GM21619 (cell line): Measurements from ENCODE around the gene PCDHGA4.
"Not testable (repeated sequence)": the region's sequence is repeated elsewhere in the genome, so short reads cannot be mapped to it uniquely, and the experiment has no call there.

ENCODE experiments used
- ATAC-seq: cut with Tn5 transposase; IDR thresholded peaks from one replicate; pipeline ENCODE4 v1.9.1; 2021; ENCODE audit not compliant: unreplicated experiment

PCDHGA4 gene

DNA sequence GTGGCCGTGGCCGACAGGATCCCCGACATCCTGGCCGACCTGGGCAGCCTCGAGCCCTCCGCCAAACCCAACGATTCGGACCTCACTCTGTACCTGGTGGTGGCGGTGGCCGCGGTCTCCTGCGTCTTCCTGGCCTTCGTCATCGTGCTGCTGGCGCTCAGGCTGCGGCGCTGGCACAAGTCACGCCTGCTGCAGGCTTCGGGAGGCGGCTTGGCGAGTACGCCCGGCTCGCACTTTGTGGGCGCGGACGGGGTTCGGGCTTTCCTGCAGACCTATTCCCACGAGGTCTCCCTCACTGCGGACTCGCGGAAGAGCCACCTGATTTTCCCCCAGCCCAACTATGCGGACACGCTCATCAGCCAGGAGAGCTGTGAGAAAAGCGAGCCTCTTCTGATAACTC lies 8.8 kb upstream of the PCDHGA4 start:
- not testable (repeated sequence) for ATAC-seq

DNA sequence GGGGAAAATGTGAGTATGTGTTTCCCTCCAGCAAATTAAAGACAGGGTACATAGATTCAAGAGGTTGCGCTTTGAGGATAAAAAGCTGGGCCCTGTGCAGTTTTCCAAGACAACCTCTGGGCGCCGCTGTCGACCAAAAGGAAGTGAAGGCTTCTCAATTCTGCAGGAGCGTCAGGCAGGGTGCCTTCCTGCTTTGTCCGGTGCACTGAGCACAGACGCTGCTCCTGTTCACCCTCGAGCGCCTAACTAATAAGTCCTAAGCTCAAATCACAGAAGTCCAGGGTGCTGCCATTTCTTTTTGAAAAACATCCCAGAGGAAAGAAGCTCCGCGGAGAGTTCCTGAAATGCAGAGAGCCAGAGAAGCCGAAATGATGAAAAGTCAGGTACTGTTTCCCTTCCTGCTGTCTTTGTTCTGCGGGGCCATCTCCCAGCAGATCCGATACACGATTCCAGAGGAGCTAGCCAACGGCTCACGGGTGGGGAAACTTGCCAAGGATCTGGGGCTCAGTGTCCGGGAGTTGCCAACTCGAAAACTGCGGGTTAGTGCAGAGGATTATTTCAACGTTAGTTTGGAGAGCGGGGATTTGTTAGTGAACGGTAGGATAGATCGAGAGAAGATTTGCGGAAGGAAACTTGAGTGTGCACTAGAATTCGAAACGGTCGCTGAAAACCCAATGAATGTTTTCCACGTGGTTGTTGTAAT lies 4.8 kb upstream of the PCDHGA4 start, which contains the start of gene PCDHGB1:
TSS of gene PCDHGB1 (plus strand) at position 183 of the 703 bp plus-strand sequence. CDS start at position 345, 162 bp downstream.
- ATAC-seq = no peak

DNA sequence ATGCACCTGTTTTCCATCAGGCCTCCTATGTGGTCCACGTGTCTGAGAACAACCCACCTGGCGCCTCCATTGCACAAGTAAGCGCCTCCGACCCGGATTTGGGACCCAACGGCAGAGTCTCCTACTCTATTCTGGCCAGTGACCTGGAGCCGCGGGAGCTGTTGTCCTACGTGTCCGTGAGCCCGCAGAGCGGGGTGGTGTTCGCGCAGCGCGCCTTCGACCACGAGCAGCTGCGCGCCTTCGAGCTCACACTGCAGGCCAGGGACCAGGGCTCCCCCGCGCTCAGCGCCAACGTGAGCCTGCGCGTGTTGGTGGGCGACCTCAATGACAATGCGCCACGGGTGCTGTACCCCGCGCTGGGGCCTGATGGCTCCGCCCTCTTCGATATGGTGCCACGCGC lies 3.2 kb upstream of the PCDHGA4 start:
- ATAC-seq = no peak

DNA sequence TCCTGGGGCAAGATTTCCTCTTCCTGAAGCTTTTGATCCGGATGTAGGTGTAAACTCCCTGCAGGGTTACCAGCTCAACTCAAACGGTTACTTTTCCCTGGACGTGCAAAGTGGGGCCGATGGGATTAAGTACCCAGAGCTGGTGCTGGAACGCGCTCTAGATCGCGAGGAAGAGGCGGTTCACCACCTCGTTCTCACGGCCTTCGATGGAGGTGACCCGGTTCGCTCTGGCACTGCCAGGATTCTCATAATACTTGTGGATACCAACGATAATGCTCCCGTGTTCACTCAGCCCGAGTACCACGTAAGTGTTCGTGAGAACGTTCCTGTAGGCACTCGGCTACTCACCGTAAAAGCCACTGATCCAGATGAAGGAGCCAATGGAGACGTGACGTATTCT lies 820 bp downstream of the PCDHGA4 start:
- no peak for ATAC-seq

DNA sequence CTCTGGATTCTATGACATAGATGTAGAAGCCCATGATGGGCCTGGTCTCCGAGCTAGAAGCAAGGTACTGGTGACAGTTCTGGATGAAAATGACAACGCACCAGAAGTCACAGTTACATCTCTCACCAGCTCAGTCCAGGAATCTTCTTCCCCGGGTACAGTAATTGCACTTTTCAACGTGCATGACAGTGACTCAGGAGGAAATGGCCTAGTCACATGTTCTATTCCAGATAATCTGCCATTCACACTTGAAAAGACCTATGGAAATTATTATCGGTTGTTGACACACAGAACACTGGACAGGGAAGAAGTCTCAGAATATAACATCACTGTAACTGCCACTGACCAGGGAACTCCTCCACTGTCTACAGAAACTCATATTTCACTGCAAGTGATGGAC lies 1.3 kb downstream of the PCDHGA4 start:
- no peak for ATAC-seq

DNA sequence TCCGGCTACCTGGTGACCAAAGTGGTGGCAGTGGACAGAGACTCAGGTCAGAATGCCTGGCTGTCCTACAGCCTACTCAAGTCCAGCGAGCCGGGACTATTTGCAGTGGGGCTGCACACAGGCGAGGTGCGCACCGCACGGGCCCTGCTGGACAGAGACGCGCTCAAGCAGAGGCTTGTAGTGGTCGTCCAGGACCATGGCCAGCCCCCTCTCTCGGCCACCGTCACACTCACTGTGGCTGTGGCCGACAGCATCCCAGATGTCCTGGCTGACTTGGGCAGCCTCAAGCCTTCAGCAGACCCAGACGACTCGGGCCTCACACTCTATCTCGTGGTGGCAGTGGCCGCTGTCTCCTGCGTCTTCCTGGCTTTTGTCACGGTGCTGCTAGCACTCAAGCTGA lies 2.1 kb downstream of the PCDHGA4 start:
- ATAC-seq = no peak

DNA sequence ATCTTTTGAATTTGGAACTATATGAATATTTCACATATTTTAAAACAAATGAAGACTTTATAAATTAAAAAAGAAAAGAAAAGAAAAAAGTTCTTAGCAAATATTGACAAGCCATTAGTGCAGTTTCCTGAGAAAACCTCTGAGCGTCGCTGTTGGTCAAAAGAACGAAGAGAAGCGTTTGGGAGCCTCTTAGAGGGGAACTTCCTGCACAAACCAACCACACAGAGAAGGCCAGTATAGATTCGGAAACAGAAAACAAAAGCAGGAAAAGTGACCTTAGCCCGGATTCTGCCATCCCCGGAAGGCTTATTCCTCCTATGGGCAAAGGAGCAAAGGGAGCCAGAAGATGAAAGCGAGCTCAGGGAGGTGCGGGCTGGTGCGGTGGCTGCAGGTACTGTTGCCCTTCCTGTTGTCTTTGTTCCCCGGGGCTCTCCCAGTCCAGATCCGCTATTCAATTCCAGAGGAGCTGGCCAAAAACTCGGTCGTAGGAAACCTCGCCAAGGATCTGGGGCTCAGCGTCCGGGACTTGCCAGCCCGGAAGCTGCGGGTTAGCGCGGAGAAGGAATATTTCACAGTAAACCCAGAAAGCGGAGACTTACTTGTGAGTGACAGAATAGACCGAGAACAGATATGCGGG lies 5.1 kb downstream of the PCDHGA4 start, which contains the start of gene PCDHGB2:
TSS of gene PCDHGB2 (plus strand) at position 205 of the 637 bp plus-strand sequence. CDS start at position 347, 142 bp downstream.
- ATAC-seq = peak; percentile 84

DNA sequence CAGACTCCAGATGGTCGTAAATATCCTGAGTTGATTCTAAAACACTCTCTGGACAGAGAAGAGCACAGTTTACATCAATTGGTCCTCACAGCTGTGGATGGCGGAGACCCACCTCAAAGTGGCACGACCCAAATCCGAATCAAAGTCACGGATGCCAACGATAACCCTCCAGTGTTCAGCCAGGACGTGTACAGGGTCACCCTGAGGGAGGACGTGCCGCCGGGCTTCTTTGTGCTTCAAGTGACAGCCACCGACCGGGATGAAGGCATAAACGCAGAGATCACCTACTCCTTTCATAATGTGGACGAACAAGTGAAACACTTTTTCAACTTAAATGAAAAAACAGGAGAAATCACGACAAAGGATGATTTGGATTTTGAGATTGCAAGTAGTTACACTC lies 5.9 kb downstream of the PCDHGA4 start:
- no peak for ATAC-seq

DNA sequence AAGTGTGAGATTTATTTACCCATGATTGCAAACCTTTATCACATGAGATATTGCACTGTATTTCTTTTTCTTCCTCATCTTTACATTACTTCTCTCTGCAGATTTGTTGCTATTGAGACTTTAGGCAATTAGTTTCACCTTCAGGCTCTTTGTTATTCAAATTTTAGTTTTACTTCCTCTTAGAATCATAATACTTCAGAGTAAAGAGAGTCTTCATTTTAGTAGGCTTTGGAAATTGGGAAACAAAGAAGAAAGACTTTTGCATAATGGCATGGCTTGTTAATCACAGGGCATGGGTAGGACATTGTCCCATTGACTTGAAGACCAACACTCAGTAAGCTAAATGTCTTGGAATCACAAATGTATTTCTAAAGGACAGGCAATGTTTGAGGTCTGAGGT lies 7.9 kb downstream of the PCDHGA4 start:
- ATAC-seq = no peak

DNA sequence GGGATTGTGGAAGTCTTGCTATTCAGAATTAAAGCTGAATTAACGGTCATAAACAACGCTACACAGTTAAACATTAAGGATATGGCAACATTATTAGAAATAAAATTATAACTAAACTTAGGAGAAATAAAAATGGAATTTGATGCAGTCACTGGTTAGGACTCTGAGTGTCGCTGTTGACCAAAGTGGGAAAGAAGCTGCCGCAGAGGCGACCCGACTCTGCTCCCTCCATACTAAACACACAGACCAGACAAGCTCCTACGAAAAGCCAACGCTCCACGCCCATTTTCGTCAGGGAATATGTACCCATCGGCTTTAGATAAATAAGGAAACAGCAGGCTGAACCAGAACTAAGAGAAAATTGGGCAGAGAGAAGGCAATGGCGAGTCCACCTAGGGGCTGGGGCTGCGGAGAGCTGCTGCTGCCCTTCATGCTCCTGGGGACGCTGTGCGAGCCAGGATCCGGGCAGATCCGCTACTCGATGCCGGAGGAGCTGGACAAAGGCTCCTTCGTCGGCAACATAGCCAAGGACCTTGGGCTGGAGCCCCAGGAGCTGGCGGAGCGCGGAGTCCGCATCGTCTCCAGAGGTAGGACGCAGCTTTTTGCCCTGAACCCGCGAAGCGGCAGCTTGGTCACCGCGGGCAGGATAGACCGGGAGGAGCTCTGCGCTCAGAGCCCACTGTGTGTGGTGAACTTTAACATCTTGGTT lies 9.3 kb downstream of the PCDHGA4 start, which contains the start of gene PCDHGA5:
TSS of gene PCDHGA5 (plus strand) at position 211 of the 709 bp plus-strand sequence. CDS start at position 380, 169 bp downstream.
- no peak for ATAC-seq

DNA sequence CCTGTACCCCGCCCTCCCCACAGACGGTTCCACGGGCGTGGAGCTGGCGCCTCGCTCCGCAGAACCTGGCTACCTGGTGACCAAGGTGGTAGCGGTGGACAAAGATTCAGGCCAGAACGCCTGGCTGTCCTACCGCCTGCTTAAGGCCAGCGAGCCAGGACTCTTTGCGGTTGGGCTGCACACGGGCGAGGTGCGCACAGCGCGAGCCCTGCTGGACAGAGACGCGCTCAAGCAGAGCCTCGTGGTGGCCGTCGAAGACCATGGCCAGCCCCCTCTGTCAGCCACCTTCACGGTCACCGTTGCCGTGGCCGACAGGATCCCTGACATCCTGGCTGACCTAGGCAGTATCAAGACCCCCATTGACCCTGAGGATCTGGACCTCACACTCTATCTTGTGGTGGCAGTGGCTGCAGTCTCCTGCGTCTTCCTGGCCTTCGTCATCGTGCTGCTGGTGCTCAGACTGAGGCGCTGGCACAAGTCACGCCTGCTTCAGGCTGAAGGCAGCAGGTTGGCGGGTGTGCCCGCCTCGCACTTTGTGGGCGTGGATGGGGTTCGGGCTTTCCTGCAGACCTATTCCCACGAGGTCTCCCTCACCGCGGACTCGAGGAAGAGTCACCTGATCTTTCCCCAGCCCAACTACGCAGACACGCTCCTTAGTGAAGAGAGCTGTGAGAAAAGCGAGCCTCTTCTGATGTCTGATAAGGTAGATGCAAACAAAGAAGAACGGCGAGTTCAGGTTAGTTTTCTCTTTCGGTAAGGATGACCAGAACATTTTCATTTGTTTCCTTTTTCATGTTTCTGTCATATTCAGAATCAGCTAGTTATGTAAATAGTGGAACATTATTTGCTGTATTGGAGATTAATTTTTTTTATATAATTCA lies 11.4 kb downstream of the PCDHGA4 start:
- no peak for ATAC-seq

DNA sequence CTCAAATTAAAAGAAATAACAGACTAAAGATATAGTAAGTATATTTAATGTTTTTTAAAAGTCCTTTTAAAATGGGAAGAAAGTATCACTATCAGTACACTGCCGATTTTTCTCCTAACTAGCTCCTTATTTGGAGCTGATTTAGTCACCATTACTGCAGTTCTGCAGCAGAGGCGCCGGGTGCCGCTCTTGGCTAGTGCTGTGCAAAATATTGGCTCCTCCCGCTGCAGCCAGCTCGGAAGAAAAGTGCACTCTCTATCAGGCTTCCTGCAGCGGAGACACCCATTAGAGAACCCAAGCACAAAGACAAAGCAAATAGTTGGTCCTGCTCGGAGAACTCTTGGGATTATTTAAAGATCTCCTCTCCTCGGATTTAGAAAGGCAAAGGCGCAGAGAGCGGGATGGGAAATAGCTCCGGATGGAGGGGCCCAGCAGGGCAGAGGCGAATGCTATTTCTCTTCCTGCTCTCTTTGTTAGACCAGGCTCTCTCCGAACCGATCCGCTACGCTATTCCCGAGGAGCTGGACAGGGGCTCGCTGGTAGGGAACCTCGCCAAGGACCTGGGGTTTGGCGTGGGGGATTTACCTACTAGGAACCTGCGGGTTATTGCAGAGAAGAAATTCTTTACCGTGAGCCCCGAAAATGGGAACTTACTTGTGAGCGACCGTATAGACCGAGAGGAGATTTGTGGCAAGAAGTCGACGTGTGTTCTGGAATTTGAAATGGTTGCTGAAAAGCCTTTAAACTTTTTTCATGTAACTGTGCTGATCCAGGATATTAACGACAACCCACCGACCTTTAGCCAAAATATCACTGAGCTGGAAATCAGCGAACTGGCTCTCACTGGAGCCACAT lies 15.4 kb downstream of the PCDHGA4 start, which contains the start of gene PCDHGB3:
TSS of gene PCDHGB3 (plus strand) at position 249 of the 855 bp plus-strand sequence. CDS start at position 402, 153 bp downstream.
- peak; percentile 97 for ATAC-seq

DNA sequence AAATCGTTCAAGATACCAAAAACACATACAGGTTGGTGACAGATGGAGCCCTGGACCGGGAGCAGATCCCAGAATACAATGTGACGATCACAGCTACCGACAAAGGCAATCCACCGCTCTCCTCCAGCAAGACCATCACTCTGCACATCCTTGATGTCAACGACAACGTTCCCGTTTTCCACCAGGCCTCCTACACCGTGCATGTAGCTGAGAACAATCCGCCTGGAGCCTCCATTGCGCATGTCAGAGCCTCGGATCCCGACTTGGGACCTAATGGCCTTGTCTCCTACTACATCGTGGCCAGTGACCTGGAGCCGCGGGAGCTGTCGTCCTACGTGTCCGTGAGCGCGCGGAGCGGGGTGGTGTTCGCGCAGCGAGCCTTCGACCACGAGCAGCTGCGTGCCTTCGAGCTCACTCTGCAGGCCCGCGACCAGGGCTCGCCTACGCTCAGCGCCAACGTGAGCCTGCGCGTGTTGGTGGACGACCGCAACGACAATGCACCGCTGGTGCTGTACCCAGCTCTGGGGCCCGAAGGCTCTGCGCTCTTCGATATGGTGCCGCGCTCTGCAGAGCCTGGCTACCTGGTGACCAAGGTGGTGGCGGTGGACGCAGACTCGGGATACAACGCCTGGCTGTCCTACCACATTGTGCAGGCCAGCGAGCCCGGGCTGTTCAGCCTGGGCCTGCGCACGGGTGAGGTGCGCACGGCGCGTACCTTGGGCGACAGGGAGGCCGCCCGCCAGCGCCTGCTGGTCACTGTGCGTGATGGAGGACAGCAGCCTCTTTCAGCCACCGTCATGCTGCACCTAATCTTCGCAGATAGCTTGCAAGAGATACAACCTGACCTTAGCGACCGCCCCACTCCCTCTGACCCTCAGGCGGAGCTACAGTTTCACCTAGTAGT lies 17.0 kb downstream of the PCDHGA4 start:
- no peak for ATAC-seq

DNA sequence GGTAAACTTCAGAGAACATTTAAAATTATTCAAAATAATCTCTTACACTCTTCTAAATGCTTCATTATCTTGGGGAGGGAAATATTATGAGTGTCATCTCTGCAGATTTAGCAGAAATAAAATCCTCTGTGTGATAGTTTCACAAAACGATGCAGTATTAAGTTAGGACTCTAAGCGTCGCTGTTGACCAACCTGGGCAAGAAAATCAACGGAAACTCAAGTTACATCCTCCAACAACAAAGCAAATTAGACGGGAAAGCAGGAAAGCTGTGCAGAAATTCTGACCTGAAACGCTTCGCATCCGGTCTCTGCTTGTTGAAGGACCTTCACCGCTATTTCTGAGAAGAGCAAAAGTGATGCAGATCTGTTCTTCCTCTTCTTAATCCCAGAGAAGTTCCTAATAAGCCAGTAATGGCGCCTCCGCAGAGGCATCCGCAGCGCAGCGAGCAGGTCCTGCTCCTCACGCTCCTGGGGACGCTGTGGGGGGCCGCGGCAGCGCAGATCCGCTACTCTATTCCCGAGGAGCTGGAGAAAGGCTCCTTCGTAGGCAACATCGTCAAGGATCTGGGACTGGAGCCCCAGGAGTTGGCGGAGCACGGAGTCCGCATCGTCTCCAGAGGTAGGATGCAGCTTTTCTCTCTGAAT lies 19.0 kb downstream of the PCDHGA4 start, which contains the start of gene PCDHGA6:
TSS of gene PCDHGA6 (plus strand) at position 219 of the 645 bp plus-strand sequence. CDS start at position 412, 193 bp downstream.
- no peak for ATAC-seq

DNA sequence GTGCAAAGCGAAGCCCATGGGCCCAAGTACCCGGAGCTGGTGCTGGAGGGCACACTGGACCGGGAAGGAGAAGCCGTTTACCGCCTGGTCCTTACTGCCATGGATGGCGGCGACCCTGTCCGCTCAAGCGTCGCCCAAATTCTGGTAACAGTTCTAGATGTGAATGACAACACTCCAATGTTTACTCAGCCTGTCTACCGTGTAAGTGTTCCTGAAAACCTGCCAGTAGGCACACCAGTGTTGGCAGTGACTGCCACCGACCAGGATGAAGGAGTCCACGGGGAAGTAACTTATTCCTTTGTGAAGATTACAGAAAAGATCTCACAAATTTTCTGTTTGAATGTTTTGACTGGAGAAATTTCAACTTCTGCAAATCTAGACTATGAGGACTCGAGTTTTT lies 19.8 kb downstream of the PCDHGA4 start:
- ATAC-seq = no peak

DNA sequence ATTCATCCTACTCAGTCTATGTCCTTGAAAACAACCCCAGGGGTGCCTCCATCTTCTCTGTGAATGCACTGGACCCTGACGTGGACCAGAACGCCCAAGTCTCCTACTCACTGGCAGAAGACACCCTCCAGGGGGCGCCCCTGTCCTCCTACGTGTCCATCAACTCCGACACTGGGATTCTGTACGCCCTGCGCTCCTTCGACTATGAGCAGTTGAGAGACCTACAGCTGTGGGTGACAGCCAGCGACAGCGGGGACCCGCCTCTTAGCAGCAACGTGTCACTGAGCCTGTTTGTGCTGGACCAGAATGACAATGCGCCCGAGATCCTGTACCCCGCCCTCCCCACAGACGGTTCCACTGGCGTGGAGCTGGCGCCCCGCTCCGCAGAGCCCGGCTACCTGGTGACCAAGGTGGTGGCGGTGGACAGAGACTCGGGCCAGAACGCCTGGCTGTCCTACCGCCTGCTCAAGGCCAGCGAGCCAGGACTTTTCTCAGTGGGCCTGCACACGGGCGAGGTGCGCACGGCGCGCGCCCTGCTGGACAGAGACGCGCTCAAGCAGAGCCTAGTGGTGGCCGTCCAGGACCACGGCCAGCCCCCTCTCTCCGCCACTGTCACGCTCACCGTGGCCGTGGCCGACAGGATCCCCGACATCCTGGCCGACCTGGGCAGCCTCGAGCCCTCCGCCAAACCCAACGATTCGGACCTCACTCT lies 20.8 kb downstream of the PCDHGA4 start:
- ATAC-seq = not testable (repeated sequence)
